T-helper 1 cell treated with Interleukin-12 subunit alpha and Interleukin-12 subunit beta and Interleukin-4 antibody, amounts not matched to agents 30 μg/mL and 1 μg/mL, for 36 hours (primary cell): ENCODE data around the gene SASH1.

Source experiments
- H3K27ac Mint-ChIP-seq: one replicate; pipeline ENCODE4 v1.8.0; 2021; ENCODE audit warnings: mild to moderate bottlenecking, mixed read lengths
- H3K27me3 Mint-ChIP-seq: one replicate; pipeline ENCODE4 v1.8.0; 2021; ENCODE audit warnings: low read depth, mixed read lengths
- H3K36me3 Mint-ChIP-seq: one replicate; pipeline ENCODE4 v1.8.0; 2021; ENCODE audit warnings: low read depth, mixed read lengths
- H3K4me1 Mint-ChIP-seq: one replicate; pipeline ENCODE4 v1.8.0; 2021; ENCODE audit warnings: low read depth, mixed read lengths
- H3K4me3 Mint-ChIP-seq: one replicate; pipeline ENCODE4 v1.8.0; 2021; ENCODE audit warnings: mild to moderate bottlenecking, moderate library complexity, mixed read lengths
- H3K9me3 Mint-ChIP-seq: one replicate; pipeline ENCODE4 v1.8.0; 2021; ENCODE audit warnings: mixed read lengths

SASH1 gene

DNA sequence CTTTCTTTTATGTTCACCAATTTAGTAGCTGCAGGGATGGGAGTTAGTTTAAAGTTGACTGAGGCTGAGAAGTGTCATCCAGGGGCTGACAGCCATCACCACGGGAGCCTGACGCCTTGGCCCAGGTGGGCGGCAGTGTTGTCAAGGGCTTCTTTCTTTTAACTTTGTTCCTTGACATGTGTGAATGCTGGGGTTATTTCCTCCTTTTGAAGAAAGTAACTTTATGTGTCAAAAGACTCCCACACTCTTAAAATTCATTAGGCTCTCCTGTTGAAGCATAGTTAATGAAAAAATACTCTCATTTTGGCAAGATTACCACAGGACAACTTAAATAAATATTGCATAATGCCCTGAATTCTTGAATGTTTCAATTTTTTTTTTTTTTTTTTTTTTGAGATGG, 50.0 kb downstream of the SASH1 start:
- Mint-ChIP-seq H3K4me1 (no peaks in the 10 kb centered on the region), H3K27ac (no peak overlapping the region), H3K9me3 (no peaks in the 10 kb centered on the region), H3K36me3 (no peaks in the 10 kb centered on the region), H3K4me3 (no peak overlapping the region), H3K27me3 (no peaks in the 10 kb centered on the region)

DNA sequence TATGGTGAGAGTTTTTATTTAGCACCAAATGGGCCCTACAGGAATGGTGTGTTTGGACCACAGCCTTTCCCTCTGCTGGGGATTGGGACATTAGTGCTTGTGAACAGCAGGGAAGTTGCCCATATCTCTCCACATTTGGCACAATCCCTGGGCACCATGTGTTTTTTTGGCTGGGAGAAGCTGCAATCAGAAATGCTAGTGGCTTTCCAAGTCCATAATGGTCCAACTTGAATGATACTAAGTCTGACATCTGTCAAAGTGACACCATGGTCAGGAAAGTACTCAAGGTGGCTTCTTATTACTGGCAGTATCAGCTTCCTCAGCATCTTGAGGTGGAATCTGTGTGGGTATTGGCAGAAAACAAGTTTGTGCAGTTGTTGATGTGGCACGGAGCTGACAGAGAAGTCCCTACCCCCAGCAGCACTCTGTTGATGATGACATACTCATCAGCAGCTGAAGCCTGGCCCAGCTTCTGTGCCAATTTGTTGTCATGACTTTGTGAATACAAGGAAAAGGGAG, 53.0 kb downstream of the SASH1 start:
- H3K27ac Mint-ChIP-seq: no peak overlapping the region
- H3K9me3 Mint-ChIP-seq: no peaks in the 10 kb centered on the region
- no peaks in the 10 kb centered on the region for H3K27me3 Mint-ChIP-seq
- H3K36me3 Mint-ChIP-seq: no peaks in the 10 kb centered on the region
- H3K4me3 Mint-ChIP-seq: no peak overlapping the region
- H3K4me1 Mint-ChIP-seq: no peaks in the 10 kb centered on the region

DNA sequence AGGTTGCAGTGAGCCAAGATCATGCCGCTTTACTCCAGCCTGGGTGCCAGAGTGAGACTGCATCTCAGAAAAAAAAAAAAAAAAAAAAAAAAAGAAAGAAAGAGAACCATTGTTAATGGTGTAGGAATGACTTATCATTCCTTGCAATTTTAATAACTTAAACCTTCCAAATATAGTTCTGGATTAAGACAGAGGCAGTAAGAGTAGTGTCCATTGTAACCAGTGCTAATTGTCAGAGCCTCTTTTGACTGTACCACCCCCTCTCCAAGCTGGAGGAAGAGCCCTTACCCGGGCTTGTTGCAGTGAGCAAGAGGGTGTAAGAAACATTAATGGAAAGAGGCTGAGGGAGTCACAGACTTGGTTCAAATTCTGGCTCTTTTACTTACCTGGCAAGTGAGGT, 53.8 kb downstream of the SASH1 start:
- Mint-ChIP-seq H3K27ac (no peak overlapping the region), H3K4me1 (no peaks in the 10 kb centered on the region), H3K9me3 (no peaks in the 10 kb centered on the region), H3K36me3 (no peaks in the 10 kb centered on the region), H3K27me3 (peaks cover 1% of the 10 kb centered on the region), H3K4me3 (no peak overlapping the region)

DNA sequence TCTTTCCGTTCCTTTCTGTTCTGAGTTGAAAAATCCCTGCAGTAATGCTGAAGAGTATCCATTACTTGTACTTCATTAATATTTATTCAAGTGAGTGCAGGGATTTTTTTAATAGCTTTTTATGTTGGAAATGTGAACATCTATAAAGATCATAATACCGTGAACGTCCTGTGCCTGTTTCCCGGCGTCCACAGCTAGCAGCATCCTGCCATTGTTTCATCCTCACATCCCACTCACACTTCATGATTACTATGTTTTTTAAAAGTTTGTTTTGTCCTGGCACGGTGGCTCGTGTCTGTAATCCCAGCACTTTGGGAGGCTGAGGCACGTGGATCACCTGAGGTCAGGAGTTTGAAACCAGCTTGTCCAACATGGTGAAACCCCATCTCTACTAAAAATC, 54.3 kb downstream of the SASH1 start:
- no peak overlapping the region for H3K4me3 Mint-ChIP-seq
- H3K27ac Mint-ChIP-seq: no peak overlapping the region
- H3K9me3 Mint-ChIP-seq: no peaks in the 10 kb centered on the region
- H3K4me1 Mint-ChIP-seq: no peaks in the 10 kb centered on the region
- H3K27me3 Mint-ChIP-seq: peaks cover 6% of the 10 kb centered on the region
- H3K36me3 Mint-ChIP-seq: no peaks in the 10 kb centered on the region

DNA sequence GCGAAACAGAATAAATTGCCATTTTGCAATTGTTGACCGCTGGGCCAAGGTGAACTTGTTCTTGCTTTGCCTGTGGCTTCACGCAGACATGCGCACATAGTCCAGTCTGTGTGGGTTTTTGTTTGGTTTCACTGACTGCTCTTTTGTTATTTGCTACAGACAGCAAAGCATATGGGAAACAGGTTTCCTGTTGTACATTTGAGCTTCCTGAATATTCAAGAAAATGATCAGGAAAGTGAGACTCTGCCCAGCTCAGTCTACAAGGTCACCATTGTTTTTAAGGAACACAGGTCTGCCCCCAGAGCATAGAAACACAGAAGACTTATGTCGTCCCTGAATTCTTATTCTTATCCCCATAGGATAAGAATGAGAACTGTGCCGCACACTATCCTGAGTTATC, 55.6 kb downstream of the SASH1 start:
- no peaks in the 10 kb centered on the region for H3K4me1 Mint-ChIP-seq
- H3K4me3 Mint-ChIP-seq: no peak overlapping the region
- peaks cover 8% of the 10 kb centered on the region for H3K27me3 Mint-ChIP-seq
- H3K9me3 Mint-ChIP-seq: no peaks in the 10 kb centered on the region
- H3K36me3 Mint-ChIP-seq: no peaks in the 10 kb centered on the region
- H3K27ac Mint-ChIP-seq: no peak overlapping the region

- no peaks in the 10 kb centered on the region for H3K4me1 Mint-ChIP-seq
- no peak overlapping the region for H3K27ac Mint-ChIP-seq
- H3K4me3 Mint-ChIP-seq: no peak overlapping the region
- H3K9me3 Mint-ChIP-seq: no peaks in the 10 kb centered on the region
- H3K36me3 Mint-ChIP-seq: no peaks in the 10 kb centered on the region
- H3K27me3 Mint-ChIP-seq: peaks cover 8% of the 10 kb centered on the region
Observed at GRCh38 chr6:148398678-148399077, 56.0 kb downstream of the SASH1 start.

DNA sequence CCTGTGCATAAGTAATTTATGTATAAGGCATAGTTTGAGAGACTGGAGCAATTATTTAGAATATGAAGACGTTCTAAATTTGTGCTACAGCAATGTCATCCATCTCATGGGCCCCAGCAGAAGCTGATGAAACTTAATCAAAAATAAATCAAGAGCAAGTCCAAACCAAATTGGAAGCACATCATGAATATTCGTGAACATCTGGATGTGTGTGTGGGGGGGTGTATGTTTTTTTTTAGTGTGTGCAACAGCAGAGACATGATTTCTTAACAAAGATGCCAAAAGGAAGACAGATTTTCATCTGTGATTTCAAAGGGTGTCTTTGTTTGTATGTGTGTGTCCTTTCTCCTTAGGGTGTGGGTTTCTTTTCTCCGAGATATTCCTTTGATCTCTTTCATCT, 58.9 kb downstream of the SASH1 start:
- peaks cover 8% of the 10 kb centered on the region for H3K27me3 Mint-ChIP-seq
- no peaks in the 10 kb centered on the region for H3K4me1 Mint-ChIP-seq
- H3K36me3 Mint-ChIP-seq: no peaks in the 10 kb centered on the region
- H3K9me3 Mint-ChIP-seq: no peaks in the 10 kb centered on the region
- H3K4me3 Mint-ChIP-seq: no peak overlapping the region
- no peak overlapping the region for H3K27ac Mint-ChIP-seq

GRCh38 chr6:148404456-148405054, 61.9 kb downstream of the SASH1 start:
- no peaks in the 10 kb centered on the region for H3K36me3 Mint-ChIP-seq
- H3K27me3 Mint-ChIP-seq: peaks cover 8% of the 10 kb centered on the region
- no peaks in the 10 kb centered on the region for H3K9me3 Mint-ChIP-seq
- no peaks in the 10 kb centered on the region for H3K4me1 Mint-ChIP-seq
- H3K4me3 Mint-ChIP-seq: no peak overlapping the region
- H3K27ac Mint-ChIP-seq: no peak overlapping the region

GRCh38 chr6:148405894-148406293, 63.3 kb downstream of the SASH1 start:
- H3K9me3 Mint-ChIP-seq: no peaks in the 10 kb centered on the region
- no peak overlapping the region for H3K27ac Mint-ChIP-seq
- H3K27me3 Mint-ChIP-seq: peaks cover 8% of the 10 kb centered on the region
- no peaks in the 10 kb centered on the region for H3K36me3 Mint-ChIP-seq
- no peaks in the 10 kb centered on the region for H3K4me1 Mint-ChIP-seq
- H3K4me3 Mint-ChIP-seq: no peak overlapping the region

GRCh38 chr6:148406579-148407371, 64.1 kb downstream of the SASH1 start:
- peaks cover 4% of the 10 kb centered on the region for H3K27me3 Mint-ChIP-seq
- H3K4me3 Mint-ChIP-seq: no peak overlapping the region
- H3K4me1 Mint-ChIP-seq: no peaks in the 10 kb centered on the region
- no peak overlapping the region for H3K27ac Mint-ChIP-seq
- H3K36me3 Mint-ChIP-seq: no peaks in the 10 kb centered on the region
- H3K9me3 Mint-ChIP-seq: no peaks in the 10 kb centered on the region

- H3K27me3 Mint-ChIP-seq: no peaks in the 10 kb centered on the region
- H3K4me1 Mint-ChIP-seq: no peaks in the 10 kb centered on the region
- H3K9me3 Mint-ChIP-seq: no peaks in the 10 kb centered on the region
- no peak overlapping the region for H3K27ac Mint-ChIP-seq
- H3K36me3 Mint-ChIP-seq: no peaks in the 10 kb centered on the region
- H3K4me3 Mint-ChIP-seq: no peak overlapping the region
Observed at GRCh38 chr6:148407372-148407771, 64.7 kb downstream of the SASH1 start.

DNA sequence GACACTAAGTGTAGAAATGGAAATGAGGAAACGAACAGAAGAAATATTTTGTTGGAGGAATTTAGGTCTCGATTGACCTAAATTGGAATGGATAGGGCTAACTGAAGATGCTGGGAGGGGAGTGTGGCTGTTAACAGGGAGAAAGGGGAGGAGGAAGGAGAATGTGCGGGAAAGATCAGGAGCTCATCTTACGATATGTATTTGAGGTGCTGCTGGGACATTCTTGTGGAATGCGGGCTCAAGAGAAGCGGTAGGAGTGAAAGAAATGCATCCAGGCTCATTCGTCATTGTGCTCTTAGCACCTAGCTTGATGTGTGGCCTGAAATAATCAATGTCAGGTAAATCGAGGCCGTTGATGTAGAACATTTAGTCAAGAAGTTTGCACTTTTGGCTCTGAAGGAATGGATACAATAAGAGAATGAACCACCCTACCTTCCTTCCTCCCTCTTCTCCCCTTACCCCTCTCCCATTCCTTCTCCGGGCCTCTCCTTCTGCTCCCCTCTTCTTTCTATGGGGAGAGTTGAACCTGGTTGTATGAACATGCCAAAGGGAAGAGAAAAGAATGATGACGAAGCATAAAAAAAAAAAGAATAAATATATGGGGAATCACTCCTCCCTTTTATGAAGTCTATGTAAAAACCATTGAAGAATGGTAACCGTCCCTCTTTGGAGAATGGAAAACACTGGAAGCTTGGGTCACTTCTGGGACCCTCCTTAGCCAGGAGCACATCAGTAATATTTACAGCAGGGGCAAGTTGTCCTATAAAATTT, 70.9 kb downstream of the SASH1 start:
- no peak overlapping the region for H3K27ac Mint-ChIP-seq
- H3K9me3 Mint-ChIP-seq: no peaks in the 10 kb centered on the region
- H3K4me1 Mint-ChIP-seq: no peaks in the 10 kb centered on the region
- H3K4me3 Mint-ChIP-seq: no peak overlapping the region
- H3K27me3 Mint-ChIP-seq: peaks cover 12% of the 10 kb centered on the region
- H3K36me3 Mint-ChIP-seq: no peaks in the 10 kb centered on the region

DNA sequence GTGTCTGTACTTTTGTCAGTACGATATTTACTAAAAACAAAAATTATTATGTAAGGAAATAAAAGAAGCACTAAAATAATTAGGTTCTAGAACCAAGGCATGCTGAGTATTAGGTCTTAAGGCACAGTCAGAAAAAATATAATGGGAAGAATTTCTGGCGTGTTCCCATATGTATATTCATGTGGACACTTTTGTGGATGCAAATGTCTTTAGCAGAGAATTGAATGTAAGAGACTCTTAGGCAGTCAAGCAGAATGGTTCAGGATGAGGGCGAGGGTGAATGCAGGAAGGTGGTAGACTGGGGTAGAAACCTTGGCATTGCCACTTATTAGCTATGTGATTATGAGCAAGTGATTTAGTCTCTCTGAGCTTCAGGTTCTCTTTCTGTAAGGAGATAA, 71.5 kb downstream of the SASH1 start:
- H3K27ac Mint-ChIP-seq: no peak overlapping the region
- H3K9me3 Mint-ChIP-seq: no peaks in the 10 kb centered on the region
- no peaks in the 10 kb centered on the region for H3K4me1 Mint-ChIP-seq
- H3K36me3 Mint-ChIP-seq: no peaks in the 10 kb centered on the region
- no peak overlapping the region for H3K4me3 Mint-ChIP-seq
- H3K27me3 Mint-ChIP-seq: peaks cover 17% of the 10 kb centered on the region

- Mint-ChIP-seq H3K4me1 (no peaks in the 10 kb centered on the region), H3K27ac (no peak overlapping the region), H3K27me3 (peaks cover 21% of the 10 kb centered on the region), H3K36me3 (no peaks in the 10 kb centered on the region), H3K9me3 (no peaks in the 10 kb centered on the region), H3K4me3 (no peak overlapping the region)
Observed at GRCh38 chr6:148414836-148415235, 72.2 kb downstream of the SASH1 start.
